Pancreas (tissue), 10 donors: ENCODE measurements around the gene PIGM. TPM values are rescaled to one million over a fixed set of nuclear protein-coding genes. Genes with fewer than 3 reads are reported as not detected.

Source experiments
- ATAC-seq, 4 donors: fragments of 200-7000 bp; cut with Tn5 transposase; one replicate each; pipeline versions ENCODE4 v1.8.0 to v1.9.1; 2020; ENCODE audit warnings: mild to moderate bottlenecking in 4 of 4, moderate library complexity in 4 of 4
- DNase-seq, 6 donors: peaks; one replicate each; pipeline ENCODE4 v3.0.0-alpha.2; 2020
- FAIRE-seq: peaks from 2 replicates; lab custom pipeline; 2012; peaks lifted over from hg19 to GRCh38; lab: Jason Lieb, UNC
- H3K27ac ChIP-seq, 4 donors: fragments of 200-600 bp; sonication (generic); 1 replicate in 3 of 4; 2 replicates in 1 of 4; pipeline versions ENCODE4 v1.5.0 to v1.8.0; 2020
- H3K27me3 ChIP-seq, 4 donors: fragments of 200-600 bp; one replicate each; pipeline ENCODE4 v1.8.0; 2021
- H3K36me3 ChIP-seq, 3 donors: fragments of 200-600 bp; sonication (generic) in 1 of 3; one replicate each; pipeline versions ENCODE4 v1.5.0 to v1.8.0; 2020 to 2021
- H3K4me1 ChIP-seq, 3 donors: fragments of 200-600 bp; one replicate each; pipeline ENCODE4 v1.8.0; 2021
- H3K4me3 ChIP-seq, 4 donors: fragments of 200-600 bp; sonication (generic) in 2 of 4; one replicate each; pipeline versions ENCODE4 v1.5.0 to v1.8.0; 2020 to 2021
- H3K9me3 ChIP-seq, 4 donors: fragments of 200-600 bp; one replicate each; pipeline ENCODE4 v1.8.0; 2021
- CTCF ChIP-seq, 4 donors: fragments of 200-600 bp; sonication (generic) in 3 of 4; IDR thresholded peaks; one replicate each; pipeline versions ENCODE4 v1.5.0 to v1.8.0; 2021; ENCODE audit warnings: antibody characterized with exemption in 4 of 4
- WGBS, 2 donors: extraction: QIAGEN DNeasy Blood & Tissue Kit; methylation state at CpG; one replicate each; pipeline ENCODE4 v1.1.7; 2013; 5-methylcytosine and 5-hydroxymethylcytosine counted together
- intact Hi-C, 3 donors: fragments of 100-400 bp; cut with DNase I; formaldehyde crosslinking; loops; one replicate each; pipeline versions ENCODE4 v1.11.1 to v1.14.2; 2022
- polyA plus RNA-seq, 2 donors: library from polyadenylated mRNA; stranded (reverse); fragments of 200-250 nt; gene quantifications; one replicate each; pipeline ENCODE4 v1.2.3, GENCODE V29; 2013
- total RNA-seq, 6 donors: library from RNA; stranded (reverse); fragmentation: NEBNext Ultra II Directional in 4 of 6; extraction: Animal tissue kit (Norgen Biotek cat#: 25700) in 4 of 6; gene quantifications; one replicate each; pipeline versions ENCODE4 v1.2.1 to v1.2.4, GENCODE V29; 2021 to 2023
- donor health status: healthy with polysubstance abuse.
- donor health status: DM: no; HTN: no; CAD: no; lungs with moderate emphysema.
- donor health status: DM: no; HTN: no; CAD: no.
- donor health status: control.
- donor health status: control.
- donor health status: Bipolar disorder and iron deficiency.
- donor health status: DM: yes; HTN: yes; CAD: no.
- donor health status: DM: no; HTN: no; CAD: no.
- donor health status: DM: no; HTN: no; CAD: no.
- donor health status: DM: yes; HTN: yes; CAD: no.

Gene PIGM
- total and polyA plus RNA-seq, 8 donors: 2.7 to 7.6 (median 4.6) TPM

- no peak for TF ChIP-seq CTCF (IDR thresholded peaks at IDR 0.05)
- ATAC-seq: no peak
- Histone ChIP-seq H3K36me3 (no peaks in the 10 kb centered on the region), H3K4me1 (peaks cover 0 to 7% (median 7%) of the 10 kb centered on the region in 3 donors), H3K27ac (no peak overlapping the region), H3K9me3 (no peaks in the 10 kb centered on the region), H3K4me3 (no peak overlapping the region), H3K27me3 (no peaks in the 10 kb centered on the region)
- WGBS, 2 donors: 62 to 72% methylated on average over 6 of the region's 6 CpGs
- no peak for FAIRE-seq
- intact Hi-C loops: no loop called here
- no peak for DNase-seq
Observed at GRCh38 chr1:160066829-160067745, 35.3 kb upstream of the PIGM start.

GRCh38 chr1:160064746-160065145 lies 33.0 kb upstream of the PIGM start:
- H3K36me3 ChIP-seq: no peaks in the 10 kb centered on the region
- ATAC-seq: no peak
- TF ChIP-seq CTCF (IDR thresholded peaks at IDR 0.05): no peak
- no peaks in the 10 kb centered on the region for H3K9me3 ChIP-seq
- H3K4me1 ChIP-seq: no peaks in the 10 kb centered on the region
- no peak for DNase-seq
- no peak for FAIRE-seq
- H3K27ac ChIP-seq: no peak overlapping the region
- intact Hi-C loops: no loop called here
- H3K27me3 ChIP-seq: no peaks in the 10 kb centered on the region
- no peak overlapping the region for H3K4me3 ChIP-seq
- 57 to 60% methylated on average over 3 of the region's 3 CpGs for WGBS, 2 donors

- no peak overlapping the region for H3K27ac ChIP-seq
- no peaks in the 10 kb centered on the region for H3K9me3 ChIP-seq
- TF ChIP-seq CTCF (IDR thresholded peaks at IDR 0.05): no peak
- H3K27me3 ChIP-seq: no peaks in the 10 kb centered on the region
- intact Hi-C loops: no loop called here
- ATAC-seq: no peak
- WGBS, 2 donors: 79 to 84% methylated on average over 3 of the region's 3 CpGs
- H3K4me3 ChIP-seq: no peak overlapping the region
- H3K36me3 ChIP-seq: no peaks in the 10 kb centered on the region
- FAIRE-seq: no peak
- no peak for DNase-seq
- H3K4me1 ChIP-seq: no peaks in the 10 kb centered on the region
Observed at GRCh38 chr1:160064164-160064563, 32.4 kb upstream of the PIGM start.

- intact Hi-C loops: no loop called here
- ATAC-seq (no peak), DNase-seq (no peak), FAIRE-seq (no peak)
- no peak for TF ChIP-seq CTCF (IDR thresholded peaks at IDR 0.05)
- Histone ChIP-seq H3K36me3 (no peaks in the 10 kb centered on the region), H3K27me3 (no peaks in the 10 kb centered on the region), H3K4me1 (no peaks in the 10 kb centered on the region), H3K27ac (no peak overlapping the region), H3K9me3 (no peaks in the 10 kb centered on the region), H3K4me3 (no peak overlapping the region)
- WGBS, 2 donors: 87 to 91% methylated on average over 5 of the region's 5 CpGs
Observed at GRCh38 chr1:160063176-160063575, 31.4 kb upstream of the PIGM start.

GRCh38 chr1:160062230-160062532 lies 30.4 kb upstream of the PIGM start:
- no peak for DNase-seq
- intact Hi-C loops: no loop called here
- no peak for TF ChIP-seq CTCF (IDR thresholded peaks at IDR 0.05)
- Histone ChIP-seq H3K27ac (no peak overlapping the region), H3K4me1 (no peaks in the 10 kb centered on the region), H3K27me3 (no peaks in the 10 kb centered on the region), H3K36me3 (no peaks in the 10 kb centered on the region), H3K9me3 (no peaks in the 10 kb centered on the region), H3K4me3 (no peak overlapping the region)
- FAIRE-seq: no peak
- WGBS, 2 donors: 67 to 86% methylated on average over 6 of the region's 6 CpGs
- no peak for ATAC-seq
